HEK293 (cell line): ENCODE data around the gene ATP1B2.

Source experiments
- GLIS2 ChIP-seq: fragments of 450-650 bp; formaldehyde crosslinking; IDR thresholded peaks from 2 replicates; pipeline ENCODE4 v1.5.1; 2016; ENCODE audit warnings: missing biosample characterization, missing genetic modification characterization
- KLF1 ChIP-seq: fragments of 450-650 bp; formaldehyde crosslinking; IDR thresholded peaks from 2 replicates; pipeline ENCODE4 v1.5.1; 2016; ENCODE audit warnings: missing biosample characterization, missing genetic modification characterization
- RBAK ChIP-seq: fragments of 450-650 bp; formaldehyde crosslinking; IDR thresholded peaks from 2 replicates; pipeline ENCODE4 v1.5.1; 2016; ENCODE audit warnings: missing biosample characterization, missing genetic modification characterization
- SCRT2 ChIP-seq: fragments of 450-650 bp; formaldehyde crosslinking; IDR thresholded peaks from 2 replicates; pipeline ENCODE4 v1.5.1; 2016; ENCODE audit warnings: missing biosample characterization, missing genetic modification characterization
- SETDB1 ChIP-seq: IDR thresholded peaks from one replicate; pipeline ENCODE4 v1.6.1; 2017; ENCODE audit warnings: mild to moderate bottlenecking, low read length, moderate library complexity, mixed read lengths; ENCODE audit not compliant: insufficient read length
- YY1 ChIP-seq: fragments of 450-650 bp; formaldehyde crosslinking; IDR thresholded peaks from 2 replicates; pipeline ENCODE4 v1.5.1; 2018; ENCODE audit warnings: missing biosample characterization, missing genetic modification characterization
- ZBTB20 ChIP-seq: fragments of 450-650 bp; formaldehyde crosslinking; IDR thresholded peaks from 2 replicates; pipeline ENCODE4 v1.5.1; 2016; ENCODE audit warnings: missing biosample characterization, missing genetic modification characterization
- ZBTB21 ChIP-seq: fragments of 450-650 bp; formaldehyde crosslinking; IDR thresholded peaks from 2 replicates; pipeline ENCODE4 v1.5.1; 2017; ENCODE audit warnings: missing biosample characterization, missing genetic modification characterization
- ZFP69B ChIP-seq: fragments of 450-650 bp; formaldehyde crosslinking; IDR thresholded peaks from 2 replicates; pipeline ENCODE4 v1.5.1; 2016; ENCODE audit warnings: missing biosample characterization, missing genetic modification characterization
- ZNF274 ChIP-seq, 2 experiments: fragments of 200-500 bp in 1 of 2; fragments of 450-650 bp in 1 of 2; sonication (Bioruptor generic) in 1 of 2; formaldehyde crosslinking in 1 of 2; IDR thresholded peaks; 2 replicates each; pipeline versions ENCODE4 v1.5.1 to v1.6.1; 2014 to 2016; ENCODE audit warnings: borderline replicate concordance in 1 of 2, inconsistent platforms in 1 of 2, low read length in 1 of 2, missing biosample characterization in 1 of 2, missing genetic modification characterization in 1 of 2
- ZNF292 ChIP-seq: fragments of 450-650 bp; formaldehyde crosslinking; IDR thresholded peaks from 2 replicates; pipeline ENCODE4 v1.5.1; 2016; ENCODE audit warnings: low read depth, missing biosample characterization, missing genetic modification characterization, borderline replicate concordance
- ZNF335 ChIP-seq: fragments of 450-650 bp; formaldehyde crosslinking; conservative IDR thresholded peaks from 2 replicates; pipeline ENCODE4 v1.5.1; 2016; ENCODE audit warnings: missing biosample characterization, missing genetic modification characterization
- ZNF404 ChIP-seq: fragments of 450-650 bp; formaldehyde crosslinking; IDR thresholded peaks from 2 replicates; pipeline ENCODE4 v1.5.1; 2017; ENCODE audit warnings: missing biosample characterization, missing genetic modification characterization
- ZNF48 ChIP-seq: fragments of 450-650 bp; formaldehyde crosslinking; IDR thresholded peaks from 2 replicates; pipeline ENCODE4 v1.5.1; 2016; ENCODE audit warnings: missing biosample characterization, missing genetic modification characterization
- ZNF624 ChIP-seq: fragments of 450-650 bp; formaldehyde crosslinking; IDR thresholded peaks from 2 replicates; pipeline ENCODE4 v1.5.1; 2017; ENCODE audit warnings: missing biosample characterization, missing genetic modification characterization
- ZNF707 ChIP-seq: fragments of 450-650 bp; formaldehyde crosslinking; IDR thresholded peaks from 2 replicates; pipeline ENCODE4 v1.5.1; 2016; ENCODE audit warnings: missing biosample characterization, missing genetic modification characterization
- ZNF777 ChIP-seq: fragments of 450-650 bp; formaldehyde crosslinking; IDR thresholded peaks from 2 replicates; pipeline ENCODE4 v1.5.1; 2017; ENCODE audit warnings: missing biosample characterization, missing genetic modification characterization, borderline replicate concordance
- ZSCAN30 ChIP-seq: fragments of 450-650 bp; IDR thresholded peaks from 2 replicates; pipeline ENCODE4 v1.5.1; 2018; ENCODE audit warnings: missing biosample characterization, mild to moderate bottlenecking, missing genetic modification characterization, moderate library complexity
- TF ChIP-seq, protein P1 (sequence below): fragments of 450-650 bp; formaldehyde crosslinking; IDR thresholded peaks from 2 replicates; pipeline ENCODE4 v1.5.1; 2016; ENCODE audit warnings: missing biosample characterization, missing genetic modification characterization
- TF ChIP-seq, protein P2 (sequence below): fragments of 450-650 bp; formaldehyde crosslinking; IDR thresholded peaks from 2 replicates; pipeline ENCODE4; 2016; ENCODE audit warnings: missing biosample characterization, missing genetic modification characterization
- TF ChIP-seq, protein P3 (sequence below): fragments of 450-650 bp; IDR thresholded peaks from 2 replicates; pipeline ENCODE4 v1.5.1; 2018; ENCODE audit warnings: missing biosample characterization, mild to moderate bottlenecking, missing genetic modification characterization
- TF ChIP-seq, protein P4 (sequence below): fragments of 450-650 bp; formaldehyde crosslinking; IDR thresholded peaks from 2 replicates; pipeline ENCODE4 v1.5.1; 2016; ENCODE audit warnings: missing biosample characterization, missing genetic modification characterization
- TF ChIP-seq, protein P5 (sequence below): fragments of 450-650 bp; formaldehyde crosslinking; IDR thresholded peaks from 2 replicates; pipeline ENCODE4 v1.5.1; 2017; ENCODE audit warnings: missing biosample characterization, missing genetic modification characterization
- TF ChIP-seq, protein P6 (sequence below): fragments of 450-650 bp; formaldehyde crosslinking; IDR thresholded peaks from 2 replicates; pipeline ENCODE4 v1.5.1; 2016; ENCODE audit warnings: missing biosample characterization, missing genetic modification characterization

ATP1B2 gene

DNA sequence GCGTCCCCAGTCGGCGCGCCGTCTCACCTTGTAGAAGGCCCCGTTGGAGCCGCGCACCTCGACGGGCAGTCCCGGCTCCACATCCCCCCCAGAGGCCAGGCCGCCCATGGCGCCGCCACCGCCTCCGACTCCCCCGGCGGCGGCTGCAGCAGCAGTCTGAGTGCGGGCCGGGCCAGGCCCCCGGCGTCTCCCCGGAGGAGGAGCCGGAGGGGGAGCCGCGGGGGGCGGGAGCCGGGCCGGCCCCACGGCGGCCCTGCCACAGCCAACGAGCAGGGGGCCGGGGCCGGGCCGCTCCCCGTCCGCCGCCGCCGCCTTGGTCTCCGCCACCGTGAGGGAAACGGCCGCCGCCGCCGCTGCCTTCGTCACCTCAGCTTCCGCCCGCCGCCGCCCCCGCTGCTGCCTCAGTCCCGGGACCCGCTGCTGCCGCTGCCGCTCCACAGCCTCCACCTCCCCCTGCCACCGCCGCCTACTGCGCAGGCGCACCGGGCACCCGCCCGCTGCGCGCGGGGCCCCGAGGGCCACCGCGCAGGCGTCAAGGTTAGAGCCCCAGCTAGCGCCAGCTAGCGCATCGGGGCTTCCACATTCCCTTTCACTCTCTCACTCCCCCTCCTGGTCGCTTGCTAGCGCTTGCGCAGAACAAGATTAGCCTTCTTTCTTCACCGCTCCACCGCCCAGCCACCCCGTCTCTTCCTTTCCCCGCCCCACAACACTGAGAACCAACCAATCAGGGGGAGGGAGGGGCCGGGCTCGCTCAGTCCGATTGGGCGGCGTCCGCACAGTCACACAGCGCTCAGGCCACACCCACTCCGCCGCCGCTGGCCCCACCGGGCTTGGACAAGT is 36.1 kb upstream of the ATP1B2 start, which contains the start of gene FXR2 (continued):
- TF ChIP-seq, protein P1, sequence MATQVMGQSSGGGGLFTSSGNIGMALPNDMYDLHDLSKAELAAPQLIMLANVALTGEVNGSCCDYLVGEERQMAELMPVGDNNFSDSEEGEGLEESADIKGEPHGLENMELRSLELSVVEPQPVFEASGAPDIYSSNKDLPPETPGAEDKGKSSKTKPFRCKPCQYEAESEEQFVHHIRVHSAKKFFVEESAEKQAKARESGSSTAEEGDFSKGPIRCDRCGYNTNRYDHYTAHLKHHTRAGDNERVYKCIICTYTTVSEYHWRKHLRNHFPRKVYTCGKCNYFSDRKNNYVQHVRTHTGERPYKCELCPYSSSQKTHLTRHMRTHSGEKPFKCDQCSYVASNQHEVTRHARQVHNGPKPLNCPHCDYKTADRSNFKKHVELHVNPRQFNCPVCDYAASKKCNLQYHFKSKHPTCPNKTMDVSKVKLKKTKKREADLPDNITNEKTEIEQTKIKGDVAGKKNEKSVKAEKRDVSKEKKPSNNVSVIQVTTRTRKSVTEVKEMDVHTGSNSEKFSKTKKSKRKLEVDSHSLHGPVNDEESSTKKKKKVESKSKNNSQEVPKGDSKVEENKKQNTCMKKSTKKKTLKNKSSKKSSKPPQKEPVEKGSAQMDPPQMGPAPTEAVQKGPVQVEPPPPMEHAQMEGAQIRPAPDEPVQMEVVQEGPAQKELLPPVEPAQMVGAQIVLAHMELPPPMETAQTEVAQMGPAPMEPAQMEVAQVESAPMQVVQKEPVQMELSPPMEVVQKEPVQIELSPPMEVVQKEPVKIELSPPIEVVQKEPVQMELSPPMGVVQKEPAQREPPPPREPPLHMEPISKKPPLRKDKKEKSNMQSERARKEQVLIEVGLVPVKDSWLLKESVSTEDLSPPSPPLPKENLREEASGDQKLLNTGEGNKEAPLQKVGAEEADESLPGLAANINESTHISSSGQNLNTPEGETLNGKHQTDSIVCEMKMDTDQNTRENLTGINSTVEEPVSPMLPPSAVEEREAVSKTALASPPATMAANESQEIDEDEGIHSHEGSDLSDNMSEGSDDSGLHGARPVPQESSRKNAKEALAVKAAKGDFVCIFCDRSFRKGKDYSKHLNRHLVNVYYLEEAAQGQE (tag by site-specific recombination) = no peak
- no peak for TF ChIP-seq YY1 (tag by site-specific recombination)
- peak; percentile 0; the same call in 1 of the 2 replicates for TF ChIP-seq ZBTB20
- no peak for TF ChIP-seq ZNF624 (tag by site-specific recombination)
- no peak for TF ChIP-seq ZNF335 (tag by site-specific recombination)
- peak; percentile 62; the same call in 1 of the 2 replicates for TF ChIP-seq KLF1 (tag by site-specific recombination)
- no peak for TF ChIP-seq ZSCAN30 (tag by site-specific recombination)
- no peak for TF ChIP-seq ZNF48 (tag by site-specific recombination)
- no peak for TF ChIP-seq SCRT2 (tag by site-specific recombination)
- TF ChIP-seq GLIS2 (tag by site-specific recombination) = peak; percentile 71
- no peak for TF ChIP-seq RBAK (tag by site-specific recombination)
- no peak for TF ChIP-seq ZNF777
- TF ChIP-seq, protein P2, sequence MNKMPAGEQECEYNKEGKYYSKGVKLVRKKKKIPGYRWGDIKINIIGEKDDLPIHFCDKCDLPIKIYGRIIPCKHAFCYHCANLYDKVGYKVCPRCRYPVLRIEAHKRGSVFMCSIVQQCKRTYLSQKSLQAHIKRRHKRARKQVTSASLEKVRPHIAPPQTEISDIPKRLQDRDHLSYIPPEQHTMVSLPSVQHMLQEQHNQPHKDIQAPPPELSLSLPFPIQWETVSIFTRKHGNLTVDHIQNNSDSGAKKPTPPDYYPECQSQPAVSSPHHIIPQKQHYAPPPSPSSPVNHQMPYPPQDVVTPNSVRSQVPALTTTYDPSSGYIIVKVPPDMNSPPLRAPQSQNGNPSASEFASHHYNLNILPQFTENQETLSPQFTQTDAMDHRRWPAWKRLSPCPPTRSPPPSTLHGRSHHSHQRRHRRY (tag by site-specific recombination) = no peak
- TF ChIP-seq ZNF707 = no peak
- TF ChIP-seq, protein P3, sequence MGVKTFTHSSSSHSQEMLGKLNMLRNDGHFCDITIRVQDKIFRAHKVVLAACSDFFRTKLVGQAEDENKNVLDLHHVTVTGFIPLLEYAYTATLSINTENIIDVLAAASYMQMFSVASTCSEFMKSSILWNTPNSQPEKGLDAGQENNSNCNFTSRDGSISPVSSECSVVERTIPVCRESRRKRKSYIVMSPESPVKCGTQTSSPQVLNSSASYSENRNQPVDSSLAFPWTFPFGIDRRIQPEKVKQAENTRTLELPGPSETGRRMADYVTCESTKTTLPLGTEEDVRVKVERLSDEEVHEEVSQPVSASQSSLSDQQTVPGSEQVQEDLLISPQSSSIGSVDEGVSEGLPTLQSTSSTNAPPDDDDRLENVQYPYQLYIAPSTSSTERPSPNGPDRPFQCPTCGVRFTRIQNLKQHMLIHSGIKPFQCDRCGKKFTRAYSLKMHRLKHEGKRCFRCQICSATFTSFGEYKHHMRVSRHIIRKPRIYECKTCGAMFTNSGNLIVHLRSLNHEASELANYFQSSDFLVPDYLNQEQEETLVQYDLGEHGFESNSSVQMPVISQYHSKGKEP = peak; percentile 9; the same call in 1 of the 2 replicates
- TF ChIP-seq ZNF404 (tag by site-specific recombination) = no peak
- no peak for TF ChIP-seq SETDB1
- TF ChIP-seq ZBTB21 = no peak
- TF ChIP-seq, protein P4, sequence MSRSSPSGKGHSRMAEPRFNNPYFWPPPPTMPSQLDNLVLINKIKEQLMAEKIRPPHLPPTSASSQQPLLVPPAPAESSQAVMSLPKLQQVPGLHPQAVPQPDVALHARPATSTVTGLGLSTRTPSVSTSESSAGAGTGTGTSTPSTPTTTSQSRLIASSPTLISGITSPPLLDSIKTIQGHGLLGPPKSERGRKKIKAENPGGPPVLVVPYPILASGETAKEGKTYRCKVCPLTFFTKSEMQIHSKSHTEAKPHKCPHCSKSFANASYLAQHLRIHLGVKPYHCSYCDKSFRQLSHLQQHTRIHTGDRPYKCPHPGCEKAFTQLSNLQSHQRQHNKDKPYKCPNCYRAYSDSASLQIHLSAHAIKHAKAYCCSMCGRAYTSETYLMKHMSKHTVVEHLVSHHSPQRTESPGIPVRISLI (tag by site-specific recombination) = no peak
- TF ChIP-seq ZNF292 (tag by site-specific recombination) = no peak
- TF ChIP-seq, protein P5, sequence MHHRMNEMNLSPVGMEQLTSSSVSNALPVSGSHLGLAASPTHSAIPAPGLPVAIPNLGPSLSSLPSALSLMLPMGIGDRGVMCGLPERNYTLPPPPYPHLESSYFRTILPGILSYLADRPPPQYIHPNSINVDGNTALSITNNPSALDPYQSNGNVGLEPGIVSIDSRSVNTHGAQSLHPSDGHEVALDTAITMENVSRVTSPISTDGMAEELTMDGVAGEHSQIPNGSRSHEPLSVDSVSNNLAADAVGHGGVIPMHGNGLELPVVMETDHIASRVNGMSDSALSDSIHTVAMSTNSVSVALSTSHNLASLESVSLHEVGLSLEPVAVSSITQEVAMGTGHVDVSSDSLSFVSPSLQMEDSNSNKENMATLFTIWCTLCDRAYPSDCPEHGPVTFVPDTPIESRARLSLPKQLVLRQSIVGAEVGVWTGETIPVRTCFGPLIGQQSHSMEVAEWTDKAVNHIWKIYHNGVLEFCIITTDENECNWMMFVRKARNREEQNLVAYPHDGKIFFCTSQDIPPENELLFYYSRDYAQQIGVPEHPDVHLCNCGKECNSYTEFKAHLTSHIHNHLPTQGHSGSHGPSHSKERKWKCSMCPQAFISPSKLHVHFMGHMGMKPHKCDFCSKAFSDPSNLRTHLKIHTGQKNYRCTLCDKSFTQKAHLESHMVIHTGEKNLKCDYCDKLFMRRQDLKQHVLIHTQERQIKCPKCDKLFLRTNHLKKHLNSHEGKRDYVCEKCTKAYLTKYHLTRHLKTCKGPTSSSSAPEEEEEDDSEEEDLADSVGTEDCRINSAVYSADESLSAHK (tag by site-specific recombination) = no peak
- no peak for TF ChIP-seq ZNF274 (IDR thresholded peaks at IDR 0.05; ENCODE audit: low read length)
- no peak for TF ChIP-seq ZNF274 (tag by site-specific recombination; IDR thresholded peaks at IDR 0.05; ENCODE audit: borderline replicate concordance)
- peak; percentile 98 for TF ChIP-seq ZFP69B (tag by site-specific recombination)
- TF ChIP-seq, protein P6, sequence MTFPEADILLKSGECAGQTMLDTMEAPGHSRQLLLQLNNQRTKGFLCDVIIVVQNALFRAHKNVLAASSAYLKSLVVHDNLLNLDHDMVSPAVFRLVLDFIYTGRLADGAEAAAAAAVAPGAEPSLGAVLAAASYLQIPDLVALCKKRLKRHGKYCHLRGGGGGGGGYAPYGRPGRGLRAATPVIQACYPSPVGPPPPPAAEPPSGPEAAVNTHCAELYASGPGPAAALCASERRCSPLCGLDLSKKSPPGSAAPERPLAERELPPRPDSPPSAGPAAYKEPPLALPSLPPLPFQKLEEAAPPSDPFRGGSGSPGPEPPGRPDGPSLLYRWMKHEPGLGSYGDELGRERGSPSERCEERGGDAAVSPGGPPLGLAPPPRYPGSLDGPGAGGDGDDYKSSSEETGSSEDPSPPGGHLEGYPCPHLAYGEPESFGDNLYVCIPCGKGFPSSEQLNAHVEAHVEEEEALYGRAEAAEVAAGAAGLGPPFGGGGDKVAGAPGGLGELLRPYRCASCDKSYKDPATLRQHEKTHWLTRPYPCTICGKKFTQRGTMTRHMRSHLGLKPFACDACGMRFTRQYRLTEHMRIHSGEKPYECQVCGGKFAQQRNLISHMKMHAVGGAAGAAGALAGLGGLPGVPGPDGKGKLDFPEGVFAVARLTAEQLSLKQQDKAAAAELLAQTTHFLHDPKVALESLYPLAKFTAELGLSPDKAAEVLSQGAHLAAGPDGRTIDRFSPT = no peak
